NCI-H1048 (cell line): ENCODE results near the gene DDX54.
A peak's percentile ranks its signal among the peaks of the same experiment; 100 is the strongest.
"Not testable (repeated sequence)": the region's sequence is repeated elsewhere in the genome, so short reads cannot be mapped to it uniquely, and the experiment has no call there.

ENCODE experiments used
- DNase-seq: peaks from one replicate; lab custom pipeline; 2025; lab: John Stamatoyannopoulos, UW

The DDX54 gene

GRCh38 chr12:113161415-113162016, 23.8 kb downstream of the DDX54 start:
- DNase-seq = peak; percentile 95

GRCh38 chr12:113159937-113160336, 25.3 kb downstream of the DDX54 start:
- no peak for DNase-seq

- DNase-seq = no peak
These were observed 26.7 kb downstream of the DDX54 start for GRCh38 chr12:113158439-113159203.

- DNase-seq = no peak
These were observed 27.9 kb downstream of the DDX54 start for GRCh38 chr12:113157218-113157859.

GRCh38 chr12:113155646-113156045, 29.6 kb downstream of the DDX54 start:
- no peak for DNase-seq

GRCh38 chr12:113155060-113155459, 30.2 kb downstream of the DDX54 start:
- no peak for DNase-seq

GRCh38 chr12:113154351-113154973, 30.8 kb downstream of the DDX54 start:
- no peak for DNase-seq

GRCh38 chr12:113152835-113153814, 32.2 kb downstream of the DDX54 start:
- DNase-seq = peak; percentile 65

GRCh38 chr12:113152196-113152834, 33.0 kb downstream of the DDX54 start:
- no peak for DNase-seq

- DNase-seq = no peak
These were observed 33.6 kb downstream of the DDX54 start for GRCh38 chr12:113151655-113152054.

- DNase-seq = peak; percentile 73
These were observed 35.7 kb downstream of the DDX54 start, which contains the start of gene CFAP73 for GRCh38 chr12:113149361-113150150. Gene CFAP73 (plus strand): TSS chr12:113149724. CDS start chr12:113149858, 134 bp downstream.

GRCh38 chr12:113146999-113147398, 38.3 kb downstream of the DDX54 start:
- no peak for DNase-seq

GRCh38 chr12:113145720-113146551, 39.3 kb downstream of the DDX54 start:
- no peak for DNase-seq

GRCh38 chr12:113144806-113145205, 40.5 kb downstream of the DDX54 start:
- no peak for DNase-seq

- no peak for DNase-seq
These were observed 41.3 kb downstream of the DDX54 start for GRCh38 chr12:113143959-113144358.

GRCh38 chr12:113142886-113143332, 42.4 kb downstream of the DDX54 start:
- no peak for DNase-seq

- DNase-seq = no peak
These were observed 42.9 kb downstream of the DDX54 start for GRCh38 chr12:113142173-113142885.

- DNase-seq = not testable (repeated sequence)
These were observed 43.6 kb downstream of the DDX54 start for GRCh38 chr12:113141716-113142115.
